Measurements from ENCODE around the gene EHD4.

Gene EHD4

DNA sequence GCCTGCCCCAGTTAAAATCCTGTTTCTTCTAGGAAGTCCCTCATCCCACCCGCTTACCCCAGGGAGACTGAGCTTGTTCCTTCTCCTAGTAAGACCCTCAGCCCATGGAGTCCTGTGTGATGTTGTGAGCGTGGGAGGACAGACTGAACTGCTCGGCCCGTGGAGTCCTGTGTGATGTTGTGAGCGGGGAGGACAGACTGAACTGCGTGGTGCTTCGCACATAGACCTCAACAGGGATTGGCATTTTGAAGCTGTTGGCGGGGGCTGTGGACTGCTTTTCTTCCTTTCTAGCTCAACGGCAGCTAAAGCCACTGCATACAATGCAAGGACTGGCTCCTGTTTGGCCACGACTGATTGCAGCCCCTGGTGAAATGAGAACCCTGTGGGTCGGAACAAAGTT, 76.9 kb downstream of the EHD4 start:
- H3K18ac ChIP-seq (ENCODE audit: low read length) = no peak overlapping the region
- H3K79me1 ChIP-seq (ENCODE audit: low read depth, low read length) = no peaks in the 10 kb centered on the region
- no peak for DNase-seq (ENCODE audit: low spot score)
- peaks cover 0 to 9% of the 10 kb centered on the region in 2 donors for H3K4me1 ChIP-seq (ENCODE audit: control insufficient read depth in 2 of 2, insufficient read depth in 1 of 2, low read depth in 1 of 2, low read length in 2 of 2)
- H3K27me3 ChIP-seq (ENCODE audit: control insufficient read depth in 3 of 3, insufficient read depth in 3 of 3, low read depth in 1 of 3, low read length in 3 of 3) = no peaks in the 10 kb centered on the region
- H3K4ac ChIP-seq (ENCODE audit: low read length) = no peak overlapping the region
- no peak overlapping the region for H2BK15ac ChIP-seq (ENCODE audit: low read length)
- no CpG with 5 or more reads among the region's 11 CpGs for WGBS, 2 donors (ENCODE audit: extremely low coverage in 2 of 2, insufficient read length in 2 of 2, insufficient replicate concordance in 1 of 2)
- H2BK120ac ChIP-seq (ENCODE audit: low read depth, low read length) = no peak overlapping the region
- peak overlapping the region; percentile 40 for H2AK5ac ChIP-seq (ENCODE audit: low read depth, low read length)
- H3K23ac ChIP-seq (ENCODE audit: low read depth, low read length, poor library complexity) = no peak overlapping the region
- H3K4me3 ChIP-seq (ENCODE audit: low read length in 2 of 2) = no peak overlapping the region
- H3K36me3 ChIP-seq (replicated peaks in 1 of 2; ENCODE audit: control insufficient read depth in 2 of 2, insufficient read depth in 2 of 2, low read length in 2 of 2) = peaks cover 0 to 3% of the 10 kb centered on the region in 2 donors
- no peak overlapping the region for H2AFZ ChIP-seq (ENCODE audit: low read length)
- H2BK5ac ChIP-seq (ENCODE audit: low read length) = no peak overlapping the region
- no peak overlapping the region for H3K9ac ChIP-seq (ENCODE audit: low read depth, low read length, poor library complexity)
- H3K4me2 ChIP-seq (ENCODE audit: insufficient read depth, low read length, poor library complexity, severe bottlenecking) = no peak overlapping the region
- H3K9me3 ChIP-seq (replicated peaks in 1 of 2; ENCODE audit: control insufficient read depth in 2 of 2, insufficient read depth in 1 of 2, low read depth in 1 of 2, low read length in 2 of 2) = no peaks in the 10 kb centered on the region
- H4K91ac ChIP-seq (ENCODE audit: low read depth, low read length, poor library complexity) = no peak overlapping the region
- no peak overlapping the region for H3K14ac ChIP-seq (ENCODE audit: low read length)
- H4K8ac ChIP-seq (ENCODE audit: low read depth, low read length) = no peak overlapping the region
- H3K27ac ChIP-seq (replicated peaks; ENCODE audit: low read length) = no peak overlapping the region
- no peak overlapping the region for H2BK12ac ChIP-seq (ENCODE audit: low read length)

DNA sequence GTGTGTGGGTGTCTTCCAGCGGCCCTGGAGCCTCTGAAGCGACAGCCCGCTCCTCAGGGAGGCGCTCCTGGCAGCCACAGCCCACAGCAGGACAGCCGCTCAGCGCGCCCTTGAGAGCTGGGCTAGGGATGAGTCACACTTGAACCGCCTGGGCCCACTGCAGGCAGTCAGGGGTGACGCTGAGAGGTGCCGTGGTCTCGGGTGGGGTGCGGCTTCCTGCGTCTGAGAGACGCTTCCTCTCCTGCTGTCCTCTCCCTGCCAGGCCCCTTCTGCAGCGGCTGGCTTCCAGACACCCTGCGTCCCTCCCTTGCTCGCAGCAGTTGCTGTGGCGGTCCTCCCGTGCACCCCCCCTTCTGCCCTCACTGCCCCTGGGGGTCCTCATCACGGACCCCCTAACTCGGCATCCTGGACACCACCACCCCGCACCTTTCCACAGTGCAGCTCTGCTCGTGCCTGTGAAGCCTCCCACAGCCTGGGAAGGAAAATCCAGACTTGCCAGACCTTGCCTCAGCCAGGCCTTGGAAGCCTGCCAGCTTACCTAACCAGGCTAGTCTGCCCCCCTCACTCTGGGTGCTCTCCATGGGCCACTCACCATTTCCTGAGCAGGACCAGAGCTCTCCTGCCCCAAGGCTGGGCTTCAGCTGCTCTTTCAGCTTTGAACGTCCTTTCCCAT, 77.4 kb downstream of the EHD4 start:
- Histone ChIP-seq H3K23ac (ENCODE audit: low read depth, low read length, poor library complexity) (peak overlapping the region; percentile 8), H3K18ac (ENCODE audit: low read length) (peak overlapping the region; percentile 76), H3K4me3 (ENCODE audit: low read length in 2 of 2) (no peak overlapping the region), H3K4me1 (ENCODE audit: control insufficient read depth in 2 of 2, insufficient read depth in 1 of 2, low read depth in 1 of 2, low read length in 2 of 2) (peaks cover 0 to 9% of the 10 kb centered on the region in 2 donors), H2BK12ac (ENCODE audit: low read length) (peak overlapping the region; percentile 44), H4K8ac (ENCODE audit: low read depth, low read length) (no peak overlapping the region), H2BK5ac (ENCODE audit: low read length) (peak overlapping the region; percentile 43), H3K4ac (ENCODE audit: low read length) (no peak overlapping the region), H2BK120ac (ENCODE audit: low read depth, low read length) (no peak overlapping the region), H3K9me3 (replicated peaks in 1 of 2; ENCODE audit: control insufficient read depth in 2 of 2, insufficient read depth in 1 of 2, low read depth in 1 of 2, low read length in 2 of 2) (no peaks in the 10 kb centered on the region), H2BK15ac (ENCODE audit: low read length) (no peak overlapping the region), H3K36me3 (replicated peaks in 1 of 2; ENCODE audit: control insufficient read depth in 2 of 2, insufficient read depth in 2 of 2, low read length in 2 of 2) (peaks cover 0 to 3% of the 10 kb centered on the region in 2 donors), H2AK5ac (ENCODE audit: low read depth, low read length) (peak overlapping the region; percentile 40), H3K9ac (ENCODE audit: low read depth, low read length, poor library complexity) (peak overlapping the region; percentile 47), H3K27ac (replicated peaks; ENCODE audit: low read length) (no peak overlapping the region), H3K27me3 (ENCODE audit: control insufficient read depth in 3 of 3, insufficient read depth in 3 of 3, low read depth in 1 of 3, low read length in 3 of 3) (no peaks in the 10 kb centered on the region), H4K91ac (ENCODE audit: low read depth, low read length, poor library complexity) (no peak overlapping the region), H3K4me2 (ENCODE audit: insufficient read depth, low read length, poor library complexity, severe bottlenecking) (no peak overlapping the region), H3K14ac (ENCODE audit: low read length) (no peak overlapping the region), H3K79me1 (ENCODE audit: low read depth, low read length) (no peaks in the 10 kb centered on the region), H2AFZ (ENCODE audit: low read length) (no peak overlapping the region)
- WGBS, 2 donors (ENCODE audit: extremely low coverage in 2 of 2, insufficient read length in 2 of 2, insufficient replicate concordance in 1 of 2) = no CpG with 5 or more reads among the region's 24 CpGs
- no peak for DNase-seq (ENCODE audit: low spot score)

- Histone ChIP-seq H2BK5ac (ENCODE audit: low read length) (peak overlapping the region; percentile 43), H4K91ac (ENCODE audit: low read depth, low read length, poor library complexity) (no peak overlapping the region), H3K14ac (ENCODE audit: low read length) (peak overlapping the region; percentile 58), H2AK5ac (ENCODE audit: low read depth, low read length) (peak overlapping the region; percentile 80), H3K36me3 (replicated peaks in 1 of 2; ENCODE audit: control insufficient read depth in 2 of 2, insufficient read depth in 2 of 2, low read length in 2 of 2) (peaks cover 0 to 3% of the 10 kb centered on the region in 2 donors), H3K9me3 (replicated peaks in 1 of 2; ENCODE audit: control insufficient read depth in 2 of 2, insufficient read depth in 1 of 2, low read depth in 1 of 2, low read length in 2 of 2) (no peaks in the 10 kb centered on the region), H3K23ac (ENCODE audit: low read depth, low read length, poor library complexity) (peak overlapping the region; percentile 8), H2BK12ac (ENCODE audit: low read length) (peak overlapping the region; percentile 44), H4K8ac (ENCODE audit: low read depth, low read length) (no peak overlapping the region), H3K4ac (ENCODE audit: low read length) (no peak overlapping the region), H3K18ac (ENCODE audit: low read length) (peak overlapping the region; percentile 68), H2AFZ (ENCODE audit: low read length) (no peak overlapping the region), H2BK15ac (ENCODE audit: low read length) (peak overlapping the region; percentile 49), H3K4me3 (ENCODE audit: low read length in 2 of 2) (no peak overlapping the region), H3K9ac (ENCODE audit: low read depth, low read length, poor library complexity) (peak overlapping the region; percentile 10), H3K27ac (replicated peaks; ENCODE audit: low read length) (no peak overlapping the region), H3K4me1 (ENCODE audit: control insufficient read depth in 2 of 2, insufficient read depth in 1 of 2, low read depth in 1 of 2, low read length in 2 of 2) (peaks cover 0 to 9% of the 10 kb centered on the region in 2 donors), H2BK120ac (ENCODE audit: low read depth, low read length) (no peak overlapping the region), H3K4me2 (ENCODE audit: insufficient read depth, low read length, poor library complexity, severe bottlenecking) (no peak overlapping the region), H3K27me3 (ENCODE audit: control insufficient read depth in 3 of 3, insufficient read depth in 3 of 3, low read depth in 1 of 3, low read length in 3 of 3) (no peaks in the 10 kb centered on the region), H3K79me1 (ENCODE audit: low read depth, low read length) (no peaks in the 10 kb centered on the region)
- WGBS, 2 donors (ENCODE audit: extremely low coverage in 2 of 2, insufficient read length in 2 of 2, insufficient replicate concordance in 1 of 2) = no CpG with 5 or more reads among the region's 17 CpGs
- no peak for DNase-seq (ENCODE audit: low spot score)
These were observed 78.0 kb downstream of the EHD4 start for GRCh38 chr15:41894251-41894790.

- Histone ChIP-seq H4K8ac (ENCODE audit: low read depth, low read length) (no peak within 1 kb of the TSS), H3K4me3 (ENCODE audit: low read length in 2 of 2) (no peak within 1 kb of the TSS), H2BK5ac (ENCODE audit: low read length) (peak within 1 kb of the TSS; percentile 43), H2BK15ac (ENCODE audit: low read length) (peak within 1 kb of the TSS; percentile 49), H3K4me1 (ENCODE audit: control insufficient read depth in 2 of 2, insufficient read depth in 1 of 2, low read depth in 1 of 2, low read length in 2 of 2) (peaks cover 0 to 9% of the 10 kb centered on the region in 2 donors), H3K14ac (ENCODE audit: low read length) (peak within 1 kb of the TSS; percentile 58), H4K91ac (ENCODE audit: low read depth, low read length, poor library complexity) (no peak within 1 kb of the TSS), H2AFZ (ENCODE audit: low read length) (no peak within 1 kb of the TSS), H3K27me3 (ENCODE audit: control insufficient read depth in 3 of 3, insufficient read depth in 3 of 3, low read depth in 1 of 3, low read length in 3 of 3) (no peaks in the 10 kb centered on the region), H2AK5ac (ENCODE audit: low read depth, low read length) (peak within 1 kb of the TSS; percentile 80), H3K9ac (ENCODE audit: low read depth, low read length, poor library complexity) (peak within 1 kb of the TSS; percentile 47), H3K18ac (ENCODE audit: low read length) (peak within 1 kb of the TSS; percentile 77), H3K23ac (ENCODE audit: low read depth, low read length, poor library complexity) (peak within 1 kb of the TSS; percentile 81), H3K4me2 (ENCODE audit: insufficient read depth, low read length, poor library complexity, severe bottlenecking) (no peak within 1 kb of the TSS), H3K36me3 (replicated peaks in 1 of 2; ENCODE audit: control insufficient read depth in 2 of 2, insufficient read depth in 2 of 2, low read length in 2 of 2) (no peaks in the 10 kb centered on the region), H2BK120ac (ENCODE audit: low read depth, low read length) (peak within 1 kb of the TSS; percentile 7), H3K27ac (replicated peaks; ENCODE audit: low read length) (no peak within 1 kb of the TSS), H3K79me1 (ENCODE audit: low read depth, low read length) (no peaks in the 10 kb centered on the region), H3K4ac (ENCODE audit: low read length) (no peak within 1 kb of the TSS), H2BK12ac (ENCODE audit: low read length) (peak within 1 kb of the TSS; percentile 44), H3K9me3 (replicated peaks in 1 of 2; ENCODE audit: control insufficient read depth in 2 of 2, insufficient read depth in 1 of 2, low read depth in 1 of 2, low read length in 2 of 2) (no peaks in the 10 kb centered on the region)
- no CpG with 5 or more reads among the region's 15 CpGs for WGBS, 2 donors (ENCODE audit: extremely low coverage in 2 of 2, insufficient read length in 2 of 2, insufficient replicate concordance in 1 of 2)
- no peak for DNase-seq (ENCODE audit: low spot score)
These were observed 78.7 kb downstream of the EHD4 start, which contains the start of gene SPTBN5 for GRCh38 chr15:41893422-41894250. SPTBN5 (minus strand) TSS chr15:41894053; CDS start chr15:41893497, 556 bp downstream.

All from neuronal stem cell (in vitro differentiated cells).